Mesenchymal stem cell (in vitro differentiated cells and primary cell): ENCODE results near the gene DCAF5.

Source experiments
- DNase-seq: peaks from one replicate; pipeline ENCODE4 v3.0.0-alpha.2; 2013
- H2AFZ ChIP-seq: one replicate; pipeline ENCODE4 v1.6.1; 2013; ENCODE audit warnings: low read depth, mild to moderate bottlenecking, control low read depth, inconsistent platforms, low read length, moderate library complexity
- H2AK5ac ChIP-seq: 2 replicates; pipeline ENCODE4 v1.6.1; 2013; ENCODE audit warnings: low read length, moderate library complexity, mild to moderate bottlenecking, inconsistent platforms; ENCODE audit not compliant: severe bottlenecking
- H2BK120ac ChIP-seq: one replicate; pipeline ENCODE4 v1.6.1; 2013; ENCODE audit warnings: low read depth, mild to moderate bottlenecking, inconsistent platforms, low read length, moderate library complexity
- H2BK12ac ChIP-seq, 2 experiments: one replicate each; pipeline ENCODE4 v1.6.1; 2013; ENCODE audit warnings: inconsistent platforms in 2 of 2, low read length in 2 of 2, mild to moderate bottlenecking in 2 of 2, moderate library complexity in 2 of 2, control low read depth in 1 of 2
- H2BK15ac ChIP-seq: one replicate; pipeline ENCODE4 v1.6.1; 2013; ENCODE audit warnings: mild to moderate bottlenecking, low read depth, inconsistent platforms; ENCODE audit not compliant: poor library complexity, severe bottlenecking
- H2BK5ac ChIP-seq: 2 replicates; pipeline ENCODE4 v1.6.1; 2013; ENCODE audit warnings: low read depth, mild to moderate bottlenecking, low read length, control low read depth, inconsistent platforms; ENCODE audit not compliant: poor library complexity, severe bottlenecking
- H3K14ac ChIP-seq, 2 experiments: one replicate each; pipeline ENCODE4 v1.6.1; 2013; ENCODE audit warnings: inconsistent platforms in 2 of 2, low read length in 2 of 2, control low read depth in 1 of 2, mild to moderate bottlenecking in 1 of 2, moderate library complexity in 1 of 2
- H3K18ac ChIP-seq, 2 experiments: one replicate each; pipeline ENCODE4 v1.6.1; 2013; ENCODE audit warnings: inconsistent platforms in 2 of 2, low read length in 2 of 2, control low read depth in 1 of 2, low read depth in 1 of 2, mild to moderate bottlenecking in 1 of 2
- H3K23ac ChIP-seq, 2 experiments: one replicate each; pipeline ENCODE4 v1.6.1; 2013; ENCODE audit warnings: inconsistent platforms in 2 of 2, low read length in 2 of 2, mild to moderate bottlenecking in 2 of 2, moderate library complexity in 2 of 2, control low read depth in 1 of 2
- H3K27ac ChIP-seq: 2 replicates; pipeline ENCODE4 v1.5.1; 2013; ENCODE audit warnings: mild to moderate bottlenecking, moderate library complexity, low read length, control low read depth, inconsistent platforms; ENCODE audit not compliant: poor library complexity, severe bottlenecking
- H3K27me3 ChIP-seq, 2 experiments: 2 replicates each; pipeline versions ENCODE4 v1.6.1 to v1.7.0; 2013; ENCODE audit warnings: low read length in 2 of 2, mild to moderate bottlenecking in 2 of 2, moderate library complexity in 2 of 2, control low read depth in 1 of 2, inconsistent platforms in 1 of 2; ENCODE audit not compliant: control insufficient read depth in 1 of 2, insufficient read depth in 1 of 2
- H3K36me3 ChIP-seq, 2 experiments: 2 replicates each; pipeline versions ENCODE4 v1.6.1 to v1.7.0; 2013; ENCODE audit warnings: low read length in 2 of 2, control low read depth in 1 of 2, inconsistent platforms in 1 of 2, low read depth in 1 of 2, mild to moderate bottlenecking in 1 of 2; ENCODE audit not compliant: insufficient read depth in 2 of 2, control insufficient read depth in 1 of 2
- H3K4ac ChIP-seq, 2 experiments: one replicate each; pipeline ENCODE4 v1.6.1; 2013; ENCODE audit warnings: inconsistent platforms in 2 of 2, low read length in 2 of 2, mild to moderate bottlenecking in 2 of 2, moderate library complexity in 2 of 2, control low read depth in 1 of 2, low read depth in 1 of 2
- H3K4me1 ChIP-seq: 2 replicates; pipeline ENCODE4 v1.6.1; 2013; ENCODE audit warnings: low read depth, low read length, control low read depth; ENCODE audit not compliant: control insufficient read depth, insufficient read depth
- H3K4me2 ChIP-seq: 2 replicates; pipeline ENCODE4 v1.6.1; 2013; ENCODE audit warnings: low read length, mild to moderate bottlenecking, inconsistent platforms; ENCODE audit not compliant: poor library complexity, severe bottlenecking
- H3K4me3 ChIP-seq, 2 experiments: 2 replicates each; pipeline versions ENCODE4 v1.5.1 to v1.7.0; 2013; ENCODE audit warnings: low read length in 2 of 2, mild to moderate bottlenecking in 2 of 2, control low read depth in 1 of 2, low read depth in 1 of 2; ENCODE audit not compliant: insufficient read depth in 1 of 2
- H3K79me1 ChIP-seq: replicated peaks from 2 replicates; pipeline ENCODE4 v1.6.1; 2013; ENCODE audit warnings: mild to moderate bottlenecking, control low read depth, low read length, inconsistent platforms; ENCODE audit not compliant: poor library complexity, severe bottlenecking
- H3K9ac ChIP-seq: 2 replicates; pipeline ENCODE4 v1.7.0; 2013; ENCODE audit warnings: mild to moderate bottlenecking, low read length, moderate library complexity
- H3K9me3 ChIP-seq: 2 replicates; pipeline ENCODE4 v1.7.0; 2013; ENCODE audit warnings: mild to moderate bottlenecking, low read length; ENCODE audit not compliant: control insufficient read depth
- H4K8ac ChIP-seq: one replicate; pipeline ENCODE4 v1.6.1; 2013; ENCODE audit warnings: inconsistent platforms, mild to moderate bottlenecking, low read length, moderate library complexity
- H4K91ac ChIP-seq: one replicate; pipeline ENCODE4 v1.6.1; 2013; ENCODE audit warnings: mild to moderate bottlenecking, low read length, inconsistent platforms
- WGBS: methylation state at CpG from one replicate; pipeline ENCODE4 v1.1.7; 2013; ENCODE audit warnings: mixed read lengths; 5-methylcytosine and 5-hydroxymethylcytosine counted together

DCAF5 gene

DNA sequence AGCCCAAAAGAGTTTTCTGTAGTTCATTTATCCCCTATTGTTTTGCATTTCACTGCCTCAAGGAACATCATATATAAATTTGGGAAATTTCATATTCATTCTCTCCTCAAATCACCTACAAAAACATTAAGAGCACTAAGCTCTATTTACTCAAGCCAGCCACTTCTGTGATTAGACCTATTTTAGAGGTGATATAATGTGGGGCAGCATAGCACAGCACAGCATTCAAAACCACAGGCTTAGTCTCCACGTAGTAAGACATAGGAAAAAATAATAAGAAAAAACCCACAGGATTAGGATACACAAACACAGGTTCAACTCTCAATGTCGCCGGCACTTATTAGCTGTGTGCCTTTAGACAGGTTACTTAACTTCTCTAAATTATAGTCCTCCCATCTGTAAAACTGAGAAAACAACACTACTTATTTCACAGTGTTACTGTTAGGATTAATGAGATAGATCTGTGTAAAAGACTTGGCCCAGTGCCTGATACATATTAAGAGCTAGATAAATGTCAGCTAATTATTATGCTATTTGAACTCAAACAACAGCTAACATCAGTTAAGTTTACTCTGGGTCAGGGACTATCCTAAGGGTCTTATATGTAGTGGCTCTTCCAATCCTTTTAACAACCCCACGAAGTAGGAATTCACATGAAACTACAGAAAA lies 20.3 kb downstream of the DCAF5 start:
- Histone ChIP-seq H3K23ac (no peak overlapping the region), H3K27me3 (no peaks in the 10 kb centered on the region), H4K8ac (no peak overlapping the region), H2BK12ac (no peak overlapping the region), H3K36me3 (no peaks in the 10 kb centered on the region), H2BK5ac (no peak overlapping the region), H3K27ac (no peak overlapping the region), H3K79me1 (peaks cover 10% of the 10 kb centered on the region), H4K91ac (no peak overlapping the region), H3K4me1 (peaks cover 8% of the 10 kb centered on the region), H2AFZ (no peak overlapping the region), H3K9me3 (no peaks in the 10 kb centered on the region), H3K4me2 (no peak overlapping the region), H3K18ac (no peak overlapping the region), H2AK5ac (no peak overlapping the region), H3K4ac (no peak overlapping the region), H3K9ac (peak overlapping the region; percentile 46), H3K14ac (no peak overlapping the region), H2BK120ac (no peak overlapping the region), H2BK15ac (no peak overlapping the region), H3K4me3 (peak overlapping the region in 1 of 2 experiments; percentile 63)
- 95% methylated on average over 3 of the region's 4 CpGs for WGBS
- DNase-seq: no peak

GRCh38 chr14:69131176-69131575 lies 21.7 kb downstream of the DCAF5 start:
- H4K8ac ChIP-seq: no peak overlapping the region
- H3K23ac ChIP-seq: no peak overlapping the region
- peaks cover 7% of the 10 kb centered on the region for H3K79me1 ChIP-seq
- no peak overlapping the region for H2AK5ac ChIP-seq
- no peak overlapping the region for H3K27ac ChIP-seq
- no peaks in the 10 kb centered on the region for H3K27me3 ChIP-seq
- no peaks in the 10 kb centered on the region for H3K9me3 ChIP-seq
- H2BK120ac ChIP-seq: no peak overlapping the region
- H3K4me3 ChIP-seq: no peak overlapping the region
- H3K18ac ChIP-seq: no peak overlapping the region
- H2BK15ac ChIP-seq: no peak overlapping the region
- H2BK5ac ChIP-seq: no peak overlapping the region
- WGBS: no CpG with 5 or more reads among the region's 2 CpGs
- H3K4ac ChIP-seq: no peak overlapping the region
- no peak overlapping the region for H3K14ac ChIP-seq
- no peak overlapping the region for H2AFZ ChIP-seq
- peaks cover 8% of the 10 kb centered on the region for H3K4me1 ChIP-seq
- no peak for DNase-seq
- no peak overlapping the region for H2BK12ac ChIP-seq
- H4K91ac ChIP-seq: no peak overlapping the region
- H3K4me2 ChIP-seq: no peak overlapping the region
- H3K36me3 ChIP-seq: no peaks in the 10 kb centered on the region
- no peak overlapping the region for H3K9ac ChIP-seq

- Histone ChIP-seq H3K23ac (no peak overlapping the region), H3K27me3 (no peaks in the 10 kb centered on the region), H2BK120ac (no peak overlapping the region), H3K4me3 (peak overlapping the region in 1 of 2 experiments; percentile 35), H3K9ac (peak overlapping the region; percentile 73), H2BK12ac (peak overlapping the region in 1 of 2 experiments; percentile 63), H3K4ac (peak overlapping the region in 1 of 2 experiments; percentile 58), H3K4me1 (peaks cover 8% of the 10 kb centered on the region), H4K91ac (no peak overlapping the region), H4K8ac (peak overlapping the region; percentile 77), H3K4me2 (no peak overlapping the region), H3K27ac (peak overlapping the region; percentile 59), H3K14ac (peak overlapping the region in 1 of 2 experiments; percentile 86), H3K79me1 (peaks cover 4% of the 10 kb centered on the region), H2AFZ (no peak overlapping the region), H2BK5ac (no peak overlapping the region), H2BK15ac (no peak overlapping the region), H3K9me3 (no peaks in the 10 kb centered on the region), H3K36me3 (no peaks in the 10 kb centered on the region), H2AK5ac (peak overlapping the region; percentile 67), H3K18ac (peak overlapping the region; percentile 34 to 67)
- 26% methylated on average over 6 of the region's 7 CpGs for whole genome bisulfite sequencing
- DNase-seq: peak; percentile 84
Observed at GRCh38 chr14:69129264-69129880, 23.5 kb downstream of the DCAF5 start.

- Histone ChIP-seq H4K91ac (no peak overlapping the region), H4K8ac (no peak overlapping the region), H3K14ac (no peak overlapping the region), H2AFZ (no peak overlapping the region), H3K27ac (no peak overlapping the region), H3K36me3 (peaks cover 18 to 82% of the 10 kb centered on the region in 2 experiments), H3K4me1 (no peaks in the 10 kb centered on the region), H3K9me3 (no peaks in the 10 kb centered on the region), H2AK5ac (no peak overlapping the region), H3K27me3 (no peaks in the 10 kb centered on the region), H2BK15ac (no peak overlapping the region), H3K79me1 (peaks cover 38% of the 10 kb centered on the region), H3K4ac (no peak overlapping the region), H3K4me3 (no peak overlapping the region), H3K18ac (no peak overlapping the region), H3K23ac (no peak overlapping the region), H2BK12ac (no peak overlapping the region), H2BK5ac (no peak overlapping the region), H2BK120ac (no peak overlapping the region), H3K9ac (no peak overlapping the region), H3K4me2 (no peak overlapping the region)
- whole genome bisulfite sequencing: no CpG with 5 or more reads among the region's 1 CpG
- no peak for DNase-seq
Observed at GRCh38 chr14:69118305-69118704, 34.6 kb downstream of the DCAF5 start.
